WTC11 (cell line): ENCODE results near the gene CLEC14A. TPM values are rescaled to one million over a fixed set of nuclear protein-coding genes. Genes with fewer than 3 reads are reported as not detected.

Experiments used
- FOXP1 ChIP-seq: sonication (generic); formaldehyde crosslinking; IDR thresholded peaks from 2 replicates; pipeline ENCODE4 v1.8.0; 2022; ENCODE audit warnings: missing genetic modification reagents, mild to moderate bottlenecking, moderate library complexity, borderline replicate concordance
- GTF2I ChIP-seq: fragments of 250-450 bp; sonication (Bioruptor Pico); conservative IDR thresholded peaks from 2 replicates; pipeline ENCODE4 v1.4.0; 2021; ENCODE audit warnings: mild to moderate bottlenecking
- IRF1 ChIP-seq: sonication (generic); formaldehyde crosslinking; IDR thresholded peaks from 2 replicates; pipeline ENCODE4 v1.8.0; 2023; ENCODE audit warnings: missing genetic modification reagents
- MYBL2 ChIP-seq: sonication (generic); formaldehyde crosslinking; IDR thresholded peaks from 2 replicates; pipeline ENCODE4 v1.8.1; 2023; ENCODE audit warnings: mild to moderate bottlenecking, moderate library complexity, missing genetic modification reagents
- NFE2L1 ChIP-seq: sonication (generic); formaldehyde crosslinking; IDR thresholded peaks from 2 replicates; pipeline ENCODE4 v1.8.1; 2023; ENCODE audit warnings: missing genetic modification reagents
- NR1H2 ChIP-seq: sonication (generic); formaldehyde crosslinking; IDR thresholded peaks from 2 replicates; pipeline ENCODE4 v1.9.0; 2021; ENCODE audit warnings: mild to moderate bottlenecking, moderate library complexity, missing genetic modification reagents
- PRDM15 ChIP-seq: sonication (generic); formaldehyde crosslinking; IDR thresholded peaks from 2 replicates; pipeline ENCODE4 v1.8.0; 2022; ENCODE audit warnings: missing genetic modification reagents
- ZNF317 ChIP-seq: sonication (generic); formaldehyde crosslinking; IDR thresholded peaks from 2 replicates; pipeline ENCODE4 v1.8.1; 2023; ENCODE audit warnings: low read depth, mild to moderate bottlenecking, moderate library complexity, missing genetic modification reagents, borderline replicate concordance
- ZNF532 ChIP-seq: fragments of 250-450 bp; sonication (Bioruptor Pico); IDR thresholded peaks from 2 replicates; pipeline ENCODE4 v1.9.0; 2021; ENCODE audit warnings: mild to moderate bottlenecking, borderline replicate concordance
- total RNA-seq: library from RNA; stranded (reverse); gene quantifications from 3 replicates; pipeline ENCODE4 v1.2.3, GENCODE V29; 2021
- TF ChIP-seq, protein P1 (sequence below): sonication (generic); formaldehyde crosslinking; IDR thresholded peaks from 2 replicates; pipeline ENCODE4 v1.8.1; 2023; ENCODE audit warnings: mild to moderate bottlenecking, missing genetic modification reagents, moderate library complexity
- TF ChIP-seq, protein P2 (sequence below): sonication (generic); formaldehyde crosslinking; conservative IDR thresholded peaks from 2 replicates; pipeline ENCODE4 v1.8.1; 2023; ENCODE audit warnings: mild to moderate bottlenecking, low read depth, missing genetic modification reagents, moderate library complexity
- TF ChIP-seq, protein P3 (sequence below): fragments of 250-450 bp; sonication (Bioruptor Pico); IDR thresholded peaks from 2 replicates; pipeline ENCODE4 v1.8.0; 2021; ENCODE audit warnings: mild to moderate bottlenecking

The CLEC14A gene
- total RNA-seq, 1 experiment from 2014 or later = 0.15 TPM

DNA sequence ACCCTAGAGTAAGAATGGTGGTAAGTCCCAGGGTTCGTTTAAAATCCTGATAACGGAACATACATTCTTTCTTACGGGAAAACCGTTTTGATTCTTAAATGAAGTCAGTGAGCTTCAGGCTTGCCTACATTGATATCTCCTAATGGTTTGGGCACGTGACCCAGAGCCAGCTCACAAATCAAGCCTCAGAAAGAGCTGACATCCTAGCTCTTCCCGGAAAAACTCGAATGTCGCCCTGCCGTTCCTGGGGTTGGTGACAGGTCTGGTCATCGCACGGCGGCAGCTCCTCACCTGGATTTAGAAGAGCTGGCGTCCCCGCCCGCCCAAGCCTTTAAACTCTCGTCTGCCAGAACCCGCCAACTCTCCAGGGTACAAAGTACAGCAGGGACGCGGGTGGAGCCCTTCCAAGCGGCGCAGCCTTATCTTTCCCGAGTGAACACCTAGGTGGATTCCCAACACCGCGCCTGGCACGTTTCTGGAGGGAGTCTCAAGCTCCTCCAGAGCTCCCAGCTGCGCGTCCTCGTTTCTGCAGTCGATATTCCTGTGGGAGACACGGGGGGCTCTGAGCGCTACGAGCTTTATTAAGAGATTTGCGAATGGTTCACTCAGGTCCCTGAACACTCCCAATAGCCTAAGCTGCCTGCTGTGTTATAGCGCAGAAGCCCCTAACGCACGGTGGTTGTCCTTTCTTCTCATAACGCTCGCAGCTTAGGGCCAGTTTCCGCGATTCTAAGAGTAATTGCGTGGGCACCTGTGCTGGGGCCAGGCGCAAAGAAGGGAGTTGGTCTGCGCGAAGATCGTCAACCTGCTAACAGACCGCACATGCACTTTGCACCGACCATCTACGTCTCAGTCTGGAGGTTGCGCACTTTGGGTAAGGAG is 47.9 kb downstream of the CLEC14A start, which contains the start of gene SSTR1 (continued):
- TF ChIP-seq ZNF532 (CRISPR knock-in tag) = peak; percentile 88
- TF ChIP-seq NR1H2 (CRISPR knock-in tag) = no peak
- TF ChIP-seq ZNF317 (CRISPR knock-in tag) = no peak
- TF ChIP-seq, protein P1, sequence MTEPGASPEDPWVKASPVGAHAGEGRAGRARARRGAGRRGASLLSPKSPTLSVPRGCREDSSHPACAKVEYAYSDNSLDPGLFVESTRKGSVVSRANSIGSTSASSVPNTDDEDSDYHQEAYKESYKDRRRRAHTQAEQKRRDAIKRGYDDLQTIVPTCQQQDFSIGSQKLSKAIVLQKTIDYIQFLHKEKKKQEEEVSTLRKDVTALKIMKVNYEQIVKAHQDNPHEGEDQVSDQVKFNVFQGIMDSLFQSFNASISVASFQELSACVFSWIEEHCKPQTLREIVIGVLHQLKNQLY (CRISPR knock-in tag) = no peak
- no peak for TF ChIP-seq IRF1
- TF ChIP-seq, protein P2, sequence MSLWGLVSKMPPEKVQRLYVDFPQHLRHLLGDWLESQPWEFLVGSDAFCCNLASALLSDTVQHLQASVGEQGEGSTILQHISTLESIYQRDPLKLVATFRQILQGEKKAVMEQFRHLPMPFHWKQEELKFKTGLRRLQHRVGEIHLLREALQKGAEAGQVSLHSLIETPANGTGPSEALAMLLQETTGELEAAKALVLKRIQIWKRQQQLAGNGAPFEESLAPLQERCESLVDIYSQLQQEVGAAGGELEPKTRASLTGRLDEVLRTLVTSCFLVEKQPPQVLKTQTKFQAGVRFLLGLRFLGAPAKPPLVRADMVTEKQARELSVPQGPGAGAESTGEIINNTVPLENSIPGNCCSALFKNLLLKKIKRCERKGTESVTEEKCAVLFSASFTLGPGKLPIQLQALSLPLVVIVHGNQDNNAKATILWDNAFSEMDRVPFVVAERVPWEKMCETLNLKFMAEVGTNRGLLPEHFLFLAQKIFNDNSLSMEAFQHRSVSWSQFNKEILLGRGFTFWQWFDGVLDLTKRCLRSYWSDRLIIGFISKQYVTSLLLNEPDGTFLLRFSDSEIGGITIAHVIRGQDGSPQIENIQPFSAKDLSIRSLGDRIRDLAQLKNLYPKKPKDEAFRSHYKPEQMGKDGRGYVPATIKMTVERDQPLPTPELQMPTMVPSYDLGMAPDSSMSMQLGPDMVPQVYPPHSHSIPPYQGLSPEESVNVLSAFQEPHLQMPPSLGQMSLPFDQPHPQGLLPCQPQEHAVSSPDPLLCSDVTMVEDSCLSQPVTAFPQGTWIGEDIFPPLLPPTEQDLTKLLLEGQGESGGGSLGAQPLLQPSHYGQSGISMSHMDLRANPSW (CRISPR knock-in tag) = no peak
- TF ChIP-seq GTF2I (CRISPR knock-in tag) = no peak
- no peak for TF ChIP-seq NFE2L1 (CRISPR knock-in tag)
- TF ChIP-seq, protein P3, sequence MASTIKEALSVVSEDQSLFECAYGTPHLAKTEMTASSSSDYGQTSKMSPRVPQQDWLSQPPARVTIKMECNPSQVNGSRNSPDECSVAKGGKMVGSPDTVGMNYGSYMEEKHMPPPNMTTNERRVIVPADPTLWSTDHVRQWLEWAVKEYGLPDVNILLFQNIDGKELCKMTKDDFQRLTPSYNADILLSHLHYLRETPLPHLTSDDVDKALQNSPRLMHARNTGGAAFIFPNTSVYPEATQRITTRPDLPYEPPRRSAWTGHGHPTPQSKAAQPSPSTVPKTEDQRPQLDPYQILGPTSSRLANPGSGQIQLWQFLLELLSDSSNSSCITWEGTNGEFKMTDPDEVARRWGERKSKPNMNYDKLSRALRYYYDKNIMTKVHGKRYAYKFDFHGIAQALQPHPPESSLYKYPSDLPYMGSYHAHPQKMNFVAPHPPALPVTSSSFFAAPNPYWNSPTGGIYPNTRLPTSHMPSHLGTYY (CRISPR knock-in tag) = peak; percentile 42; the same call in 1 of the 2 replicates
- no peak for TF ChIP-seq FOXP1 (CRISPR knock-in tag)
- no peak for TF ChIP-seq MYBL2 (CRISPR knock-in tag)
- no peak for TF ChIP-seq PRDM15 (CRISPR knock-in tag)
